ENCODE results near the gene NOD2.

DNA sequence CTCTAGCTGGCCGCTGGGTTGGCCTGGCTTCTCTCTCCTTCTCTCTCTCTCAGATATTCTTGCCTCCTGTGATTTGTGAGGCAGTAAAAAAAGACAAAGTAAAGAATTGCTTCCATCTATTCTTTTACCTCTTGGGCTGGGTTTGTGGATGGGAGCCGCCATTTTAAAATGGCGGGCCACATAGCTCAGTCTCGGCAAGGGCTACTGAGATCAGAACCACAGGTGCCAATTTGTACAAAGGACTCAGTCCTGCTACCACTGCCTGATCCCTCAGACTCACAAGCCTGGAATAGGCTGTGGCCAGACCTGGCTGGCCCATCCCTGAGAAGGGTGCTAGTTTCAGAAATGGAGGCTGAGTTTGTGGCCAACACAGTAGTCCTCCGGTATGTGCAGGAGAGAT is 24.1 kb downstream of the NOD2 start:
- TF ChIP-seq CTCF (IDR thresholded peaks at IDR 0.05) (no peak), POLR2A (IDR thresholded peaks at IDR 0.05) (no peak)
